ENCODE data around the gene HOXD3.

HOXD3 gene

GRCh38 chr2:176177580-176178037, 20.5 kb downstream of the HOXD3 start:
- DNase-seq (ENCODE audit: low spot score), result no peak

- DNase-seq (ENCODE audit: low spot score), result no peak
These were observed 21.1 kb downstream of the HOXD3 start for GRCh38 chr2:176178038-176178756.

GRCh38 chr2:176178757-176179295, 21.7 kb downstream of the HOXD3 start:
- DNase-seq (ENCODE audit: low spot score), result no peak

- DNase-seq (ENCODE audit: low spot score), result no peak
These were observed 24.4 kb downstream of the HOXD3 start for GRCh38 chr2:176181551-176181950.

- DNase-seq (ENCODE audit: low spot score), result no peak
These were observed 25.6 kb downstream of the HOXD3 start for GRCh38 chr2:176182671-176183070.

GRCh38 chr2:176184749-176185148, 27.6 kb downstream of the HOXD3 start:
- DNase-seq (ENCODE audit: low spot score), result no peak

- no peak for DNase-seq (ENCODE audit: low spot score)
These were observed 28.9 kb downstream of the HOXD3 start for GRCh38 chr2:176186024-176186423.

GRCh38 chr2:176187200-176187898, 30.2 kb downstream of the HOXD3 start:
- DNase-seq (ENCODE audit: low spot score), result no peak

- peak; percentile 67 for DNase-seq (ENCODE audit: low spot score)
These were observed 31.0 kb downstream of the HOXD3 start, which contains the start of gene HOXD1 for GRCh38 chr2:176187899-176188773. Gene HOXD1, plus strand, starts transcription at chr2:176188668. Its CDS starts 134 bp downstream, at chr2:176188802.

GRCh38 chr2:176188774-176189680, 31.9 kb downstream of the HOXD3 start:
- DNase-seq (ENCODE audit: low spot score), result peak; percentile 18

- no peak for DNase-seq (ENCODE audit: low spot score)
These were observed 32.9 kb downstream of the HOXD3 start for GRCh38 chr2:176189681-176190641.

- DNase-seq (ENCODE audit: low spot score), result no peak
These were observed 35.2 kb downstream of the HOXD3 start for GRCh38 chr2:176192351-176192750.

- DNase-seq (ENCODE audit: low spot score), result no peak
These were observed 35.9 kb downstream of the HOXD3 start for GRCh38 chr2:176193048-176193447.

GRCh38 chr2:176199902-176200301, 42.8 kb downstream of the HOXD3 start:
- no peak for DNase-seq (ENCODE audit: low spot score)

- DNase-seq (ENCODE audit: low spot score), result no peak
These were observed 43.9 kb downstream of the HOXD3 start for GRCh38 chr2:176200971-176201370.

- no peak for DNase-seq (ENCODE audit: low spot score)
These were observed 45.4 kb downstream of the HOXD3 start for GRCh38 chr2:176202491-176202890.

GRCh38 chr2:176205126-176205525, 48.0 kb downstream of the HOXD3 start:
- no peak for DNase-seq (ENCODE audit: low spot score)

- no peak for DNase-seq (ENCODE audit: low spot score)
These were observed 49.0 kb downstream of the HOXD3 start for GRCh38 chr2:176206136-176206535.

- DNase-seq (ENCODE audit: low spot score), result no peak
These were observed 49.6 kb downstream of the HOXD3 start for GRCh38 chr2:176206682-176207081.

- DNase-seq (ENCODE audit: low spot score), result no peak
These were observed 54.0 kb downstream of the HOXD3 start for GRCh38 chr2:176211110-176211509.

All from germinal center (tissue), 1 donor.